RCC 7860 (cell line): ENCODE results near the gene NAV3.

ENCODE experiments used
- DNase-seq: peaks from one replicate; pipeline ENCODE4 v3.0.0-alpha.2; 2015; ENCODE audit warnings: low spot score
- FAIRE-seq: peaks from 2 replicates; lab custom pipeline; 2012; peaks lifted over from hg19 to GRCh38; lab: Jason Lieb, UNC

The NAV3 gene

DNA sequence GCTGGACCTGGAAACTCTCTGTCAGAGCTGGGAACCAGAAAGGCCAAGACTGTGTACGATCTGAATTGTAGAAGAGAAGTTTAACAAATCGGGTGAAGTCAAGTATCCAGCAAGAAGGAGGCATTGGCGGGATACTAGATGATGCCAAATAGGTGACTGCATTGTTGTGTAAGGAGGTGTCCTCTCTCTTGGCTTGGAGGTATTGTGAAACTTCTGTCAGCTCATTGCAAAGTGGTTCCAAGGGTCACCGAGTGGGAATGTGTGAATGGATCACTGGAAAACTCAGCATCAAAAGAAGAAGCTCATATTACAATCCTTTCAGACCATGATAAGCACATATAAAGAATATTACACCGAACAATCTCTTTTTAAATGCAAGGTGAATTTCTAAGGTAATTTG, 11.7 kb downstream of the NAV3 start:
- FAIRE-seq (no peak), DNase-seq (no peak)

DNA sequence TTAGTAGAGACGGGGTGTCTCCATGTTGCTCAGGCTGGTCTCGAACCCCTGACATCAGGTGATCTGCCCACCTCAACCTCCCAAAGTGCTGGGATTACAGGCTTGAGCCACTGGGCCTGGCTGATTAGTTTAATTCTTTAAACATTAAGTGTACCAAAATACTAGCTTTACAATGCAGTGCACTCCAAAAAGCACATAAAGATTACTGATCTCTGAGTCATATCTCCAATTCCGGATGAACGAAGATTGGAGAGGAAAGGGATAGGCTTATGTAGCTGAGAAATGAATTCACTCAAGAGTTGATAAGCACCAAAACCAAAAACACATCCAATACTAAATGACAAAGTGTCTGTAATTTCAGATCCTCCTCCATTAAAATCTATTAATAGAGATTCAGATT, 15.1 kb downstream of the NAV3 start:
- DNase-seq (no peak), FAIRE-seq (no peak)

DNA sequence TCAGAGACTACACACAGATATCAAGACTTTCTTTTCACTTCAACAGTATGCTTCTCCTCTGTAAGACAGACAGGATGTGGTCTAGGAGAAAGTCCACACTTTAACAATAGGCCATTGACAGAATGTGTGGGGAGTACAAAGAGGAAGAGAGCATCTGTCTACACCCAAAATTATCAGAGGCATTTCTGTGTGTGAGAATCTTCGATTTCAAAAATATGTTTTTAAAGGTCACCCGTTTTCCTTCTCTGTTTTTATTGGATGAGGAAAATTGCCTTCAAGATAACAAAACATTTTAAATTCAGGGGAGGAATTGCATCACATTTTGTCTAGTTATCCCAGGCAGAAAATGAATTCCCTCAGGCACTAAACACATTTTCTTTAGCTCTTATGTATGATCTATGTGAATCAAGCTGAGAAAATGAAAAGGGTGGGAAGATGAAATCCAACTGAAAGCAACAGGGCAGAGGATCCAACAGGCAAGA, 16.4 kb downstream of the NAV3 start:
- DNase-seq (no peak), FAIRE-seq (no peak)

DNA sequence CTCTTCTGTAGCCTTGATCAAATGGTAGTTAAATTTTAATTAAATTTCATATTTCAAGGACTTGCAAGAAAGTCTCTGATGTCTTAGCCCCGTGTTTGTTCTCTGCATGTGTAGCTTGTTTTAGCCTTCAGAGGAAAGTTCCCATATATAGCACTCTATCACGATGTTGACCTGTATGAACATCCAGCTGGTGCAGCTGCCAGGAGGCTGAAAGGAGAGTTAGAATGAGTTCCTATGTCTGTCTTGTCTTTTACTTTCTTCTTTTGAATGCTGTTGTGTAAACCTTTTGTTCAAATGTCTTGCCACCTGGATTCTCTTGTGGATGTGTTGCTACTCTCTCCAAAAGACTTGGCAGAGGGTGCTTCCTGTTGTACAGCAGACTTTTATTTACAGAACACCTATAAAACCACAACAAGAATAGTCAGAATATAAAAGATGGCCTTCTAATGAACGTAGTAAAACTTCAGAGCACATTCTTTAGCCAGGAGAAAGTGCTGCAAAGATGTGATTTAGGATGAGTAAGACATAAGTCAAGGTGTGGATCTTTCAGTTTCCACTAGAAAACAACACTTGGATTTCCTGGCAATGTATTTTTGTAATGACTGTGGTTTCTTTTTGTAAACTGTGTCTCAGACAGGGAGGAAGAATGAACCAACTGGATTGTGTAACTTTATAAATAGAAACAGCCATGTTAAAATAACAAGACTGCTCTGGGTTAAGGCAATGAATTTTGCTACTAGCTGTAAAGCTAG, 17.2 kb downstream of the NAV3 start:
- DNase-seq (peak; percentile 39), FAIRE-seq (no peak)

DNA sequence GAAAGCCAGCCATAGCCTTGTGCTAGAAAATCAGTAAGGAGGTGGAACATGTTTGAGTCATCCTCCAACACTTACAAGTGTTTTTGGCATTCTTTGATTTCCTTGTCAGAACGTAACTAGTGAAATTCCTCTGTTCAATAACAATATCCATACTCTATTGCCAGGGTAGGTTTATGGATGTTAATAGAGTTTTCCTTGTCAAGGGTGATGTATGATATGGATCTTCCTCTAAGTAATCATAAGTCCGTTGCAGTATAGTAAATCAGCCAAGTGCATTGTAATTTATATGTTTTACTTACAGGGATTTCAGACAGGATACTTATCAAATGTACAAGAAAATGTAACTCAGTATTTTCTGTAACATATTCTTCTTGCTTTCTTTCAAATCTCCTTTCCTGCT, 19.4 kb downstream of the NAV3 start:
- no peak for FAIRE-seq
- no peak for DNase-seq

DNA sequence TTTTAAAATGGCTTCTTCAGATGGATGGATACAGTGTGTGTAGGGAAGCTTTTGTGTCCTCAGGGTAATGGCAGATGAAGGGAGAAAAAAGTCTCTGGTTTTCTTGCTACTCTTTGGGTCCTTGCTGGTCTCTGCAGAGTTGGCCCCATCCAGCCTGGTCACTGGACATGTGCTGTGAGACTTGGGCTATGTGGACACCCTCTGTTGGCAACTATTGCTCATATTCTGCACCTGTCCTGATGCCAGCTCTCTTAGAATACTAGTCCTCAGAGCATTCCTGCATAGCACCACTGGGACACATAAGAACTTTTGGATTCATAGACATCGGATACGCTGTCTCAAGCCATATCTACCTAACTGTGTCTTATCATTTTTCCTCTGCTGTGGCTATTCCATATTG, 20.0 kb downstream of the NAV3 start:
- no peak for FAIRE-seq
- DNase-seq, result no peak

DNA sequence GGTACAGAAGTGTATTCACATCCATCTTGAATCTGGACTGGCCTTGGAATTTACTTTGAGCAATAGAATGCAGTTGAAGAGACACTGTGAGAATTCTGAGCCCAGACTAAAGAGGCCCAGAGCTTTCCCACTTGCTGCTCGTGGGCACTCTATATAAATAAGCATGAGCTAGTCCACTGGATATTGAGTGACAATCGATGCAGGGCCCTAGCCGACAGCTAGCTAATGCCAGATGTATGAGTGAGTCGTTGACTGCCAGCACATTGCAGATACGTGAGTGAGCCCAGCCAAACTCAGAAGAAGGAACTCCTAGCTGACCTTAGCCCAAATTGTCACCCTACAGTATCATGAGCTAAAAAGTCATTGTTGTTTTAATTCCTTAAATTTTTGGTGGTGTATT, 24.9 kb downstream of the NAV3 start:
- FAIRE-seq, result no peak

DNA sequence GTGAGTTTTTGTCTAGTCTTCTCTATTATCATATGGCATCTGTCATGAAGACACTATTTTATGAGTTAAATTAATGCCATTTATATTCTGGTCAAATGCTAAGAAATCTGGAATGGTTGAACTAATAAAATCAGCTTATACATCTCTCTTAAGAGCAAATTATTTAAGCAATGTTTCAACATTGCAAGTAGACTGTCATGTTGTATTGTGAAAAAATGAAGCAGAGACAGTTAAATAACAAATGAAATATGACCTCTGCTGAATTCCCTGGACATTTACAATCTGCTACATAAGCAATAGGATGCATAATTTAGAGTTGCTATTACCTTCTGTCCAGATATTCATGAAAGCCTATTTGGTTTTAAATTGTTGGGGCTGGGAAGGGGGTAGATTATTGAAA, 30.6 kb downstream of the NAV3 start:
- DNase-seq, result no peak
- no peak for FAIRE-seq

More for the DNA sequence above, 24.9 kb downstream of the NAV3 start:
- DNase-seq, result no peak

DNA sequence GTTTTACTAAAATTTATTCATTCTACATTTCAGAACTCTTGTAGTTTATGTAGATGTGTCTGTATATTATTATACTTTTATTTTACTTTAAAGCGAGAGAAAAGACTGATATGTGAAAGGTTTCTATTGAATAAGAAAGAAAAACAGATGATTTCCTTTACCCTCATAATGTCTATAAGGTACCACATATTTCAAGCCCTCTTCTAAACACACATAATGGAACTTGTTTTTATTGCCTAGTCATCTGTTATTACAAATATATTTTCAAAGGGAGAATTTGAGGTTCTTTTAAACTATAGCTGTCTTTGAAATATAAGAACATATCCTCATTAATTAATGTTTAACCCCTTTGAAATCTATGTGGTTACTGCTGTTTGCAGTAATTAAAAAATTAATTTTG, 34.5 kb downstream of the NAV3 start:
- DNase-seq, result no peak
- FAIRE-seq, result no peak

DNA sequence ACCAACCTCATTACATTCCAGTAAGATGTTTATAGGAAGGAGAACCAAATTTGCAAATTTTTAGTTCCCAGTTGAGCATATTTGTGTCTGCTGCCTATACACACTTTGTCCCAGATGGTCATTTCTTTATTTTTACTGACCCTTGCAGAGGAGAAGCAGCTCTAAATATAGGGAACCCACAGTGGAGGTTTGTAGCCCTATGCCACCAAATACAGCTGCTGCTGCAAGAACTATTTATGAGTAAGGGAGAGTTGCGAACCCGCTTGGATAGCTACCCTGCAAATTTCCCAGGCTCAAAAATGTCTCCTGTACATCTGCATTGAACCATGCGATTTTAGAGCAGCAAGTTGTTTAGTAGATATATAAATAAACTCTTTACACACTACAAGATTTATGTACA, 48.2 kb downstream of the NAV3 start:
- FAIRE-seq (no peak), DNase-seq (no peak)

DNA sequence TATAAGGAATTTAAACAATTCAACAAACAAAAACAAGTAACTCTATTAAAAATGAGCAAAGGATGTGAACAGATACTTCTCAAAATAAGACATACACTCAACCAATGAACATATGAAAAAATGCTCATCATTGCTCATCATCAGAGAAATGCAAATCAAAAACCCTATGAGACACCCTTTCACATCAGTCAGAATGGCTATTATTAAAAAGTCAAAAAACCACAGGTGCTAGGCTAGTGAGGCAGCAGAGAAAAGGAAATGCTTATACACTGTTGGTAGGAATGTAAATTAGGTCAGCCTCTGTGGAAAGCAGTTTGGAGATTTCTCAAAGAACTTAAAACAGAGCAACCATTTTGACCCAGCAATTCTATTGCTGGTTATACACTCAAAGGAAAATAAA, 52.0 kb downstream of the NAV3 start:
- DNase-seq (no peak), FAIRE-seq (no peak)

DNA sequence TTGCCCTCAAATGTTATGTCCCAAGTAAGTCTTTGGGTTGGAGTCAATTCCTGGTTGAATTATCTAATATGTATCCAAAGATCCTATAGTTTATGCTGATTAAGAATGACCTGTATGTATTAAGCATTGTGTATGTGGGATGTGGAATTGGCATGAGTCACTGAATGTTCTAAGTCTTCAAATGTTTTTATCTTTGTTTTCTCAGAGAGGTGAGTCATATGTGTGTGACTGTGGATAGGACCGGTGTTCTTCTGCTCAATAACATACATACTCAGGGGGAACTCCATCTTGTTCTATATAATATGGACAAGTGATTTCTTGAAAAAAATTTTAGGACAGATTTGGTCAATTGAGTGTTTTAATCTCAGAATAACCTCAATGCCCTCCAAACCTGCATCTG, 57.9 kb downstream of the NAV3 start:
- no peak for FAIRE-seq
- DNase-seq, result peak; percentile 36

DNA sequence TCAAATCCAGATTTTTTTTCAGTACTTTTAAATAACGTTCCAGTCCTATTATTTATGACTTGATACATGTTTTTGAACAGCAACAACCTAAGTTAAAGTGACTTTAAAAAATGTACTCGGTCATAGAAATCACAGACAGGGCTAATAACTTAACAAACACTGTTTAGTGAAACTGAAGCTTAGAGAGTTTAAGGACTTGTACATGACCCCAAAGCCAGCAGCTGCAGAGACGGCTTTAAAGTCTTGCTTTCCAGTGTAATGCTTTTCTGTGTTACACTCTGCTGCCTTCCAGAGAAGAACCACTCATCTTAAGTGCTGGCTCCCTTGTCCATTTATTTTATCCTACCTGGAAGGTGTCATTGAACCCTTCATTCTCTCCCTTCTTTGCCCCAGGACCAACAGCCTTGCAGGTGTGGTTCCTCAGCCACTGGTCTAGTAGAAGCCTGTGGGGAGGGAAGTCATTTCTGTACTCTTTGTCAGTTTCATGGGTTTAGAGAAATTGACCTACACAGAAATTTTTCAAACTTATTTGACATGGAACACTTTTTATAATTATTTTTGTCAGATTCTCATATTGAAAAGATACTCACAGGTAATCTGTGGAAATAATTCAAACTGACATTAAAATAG, 60.9 kb downstream of the NAV3 start:
- no peak for FAIRE-seq
- DNase-seq, result no peak

DNA sequence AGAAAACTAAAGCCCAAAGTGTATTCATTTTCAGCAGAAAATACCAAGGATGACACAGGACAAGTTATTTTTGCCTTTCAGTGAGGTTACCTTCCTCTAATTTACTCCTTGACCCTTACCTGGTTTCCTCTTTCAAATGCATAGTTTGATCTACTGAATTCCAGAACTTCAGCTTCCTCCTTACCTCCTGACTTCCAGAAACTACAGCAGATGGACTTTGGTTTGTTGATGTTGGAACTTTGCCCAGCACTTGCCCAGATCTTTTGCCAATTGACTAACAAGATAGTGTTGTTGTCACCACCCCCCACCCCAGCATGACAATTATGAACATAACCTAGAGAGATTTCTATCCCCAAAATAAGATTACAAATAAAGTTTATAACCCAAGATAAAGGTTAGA, 63.2 kb downstream of the NAV3 start:
- no peak for DNase-seq
- FAIRE-seq, result no peak

DNA sequence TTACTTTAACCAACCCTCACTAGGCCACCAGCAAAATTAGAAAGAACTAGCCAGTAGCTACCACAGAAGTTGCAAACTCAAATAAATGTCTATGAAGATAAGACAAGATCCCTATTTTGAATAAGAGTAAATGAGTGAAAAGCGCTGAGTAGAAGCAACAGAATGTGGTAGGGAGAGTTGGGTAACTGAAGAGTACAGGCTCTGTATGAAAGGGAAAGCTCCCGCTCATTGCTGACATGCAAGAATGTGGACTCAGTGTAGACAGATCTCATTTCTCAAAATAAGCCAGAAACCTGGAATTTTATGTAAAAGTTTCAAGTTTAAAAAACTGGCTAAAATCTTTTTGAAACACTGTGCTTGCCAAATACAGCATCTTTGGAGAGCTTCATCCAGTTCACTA, 63.9 kb downstream of the NAV3 start:
- no peak for FAIRE-seq
- no peak for DNase-seq

DNA sequence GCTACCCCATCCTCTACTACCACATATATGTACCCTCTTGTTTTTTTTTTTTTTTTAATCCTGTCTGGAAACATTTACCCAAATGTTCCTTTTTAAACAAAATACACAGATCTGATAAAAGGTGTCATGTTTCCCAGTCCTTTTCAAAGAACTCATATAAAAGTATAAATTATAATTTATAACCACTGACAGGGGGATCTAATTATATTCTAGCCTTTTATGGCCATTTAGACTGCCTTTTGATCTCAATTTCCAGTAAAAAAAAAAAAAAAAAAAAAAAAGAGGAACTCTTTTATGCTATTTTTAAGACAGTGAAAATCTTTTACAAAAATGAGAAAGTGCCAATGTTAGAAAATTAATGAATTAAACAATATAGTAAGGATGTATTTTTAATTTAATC, 65.0 kb downstream of the NAV3 start:
- no peak for FAIRE-seq
- DNase-seq, result no peak

DNA sequence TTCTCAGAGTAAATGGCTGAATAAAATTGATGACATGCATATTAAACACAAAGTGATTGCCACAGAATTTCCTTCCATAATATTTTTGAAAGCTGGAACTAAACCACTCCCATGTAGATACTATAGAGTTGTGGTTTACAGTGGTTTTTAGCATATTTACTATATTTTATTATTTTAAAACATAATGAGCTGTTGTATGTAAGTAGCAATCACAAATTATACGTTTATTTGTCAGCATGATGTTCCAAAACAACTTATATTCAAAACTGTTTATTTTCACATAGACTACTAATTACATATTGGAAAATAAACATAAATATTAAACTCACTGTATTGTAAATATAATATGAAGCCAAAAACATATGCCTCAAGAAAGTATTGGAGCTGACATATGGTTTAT, 77.2 kb downstream of the NAV3 start:
- FAIRE-seq (no peak), DNase-seq (no peak)

DNA sequence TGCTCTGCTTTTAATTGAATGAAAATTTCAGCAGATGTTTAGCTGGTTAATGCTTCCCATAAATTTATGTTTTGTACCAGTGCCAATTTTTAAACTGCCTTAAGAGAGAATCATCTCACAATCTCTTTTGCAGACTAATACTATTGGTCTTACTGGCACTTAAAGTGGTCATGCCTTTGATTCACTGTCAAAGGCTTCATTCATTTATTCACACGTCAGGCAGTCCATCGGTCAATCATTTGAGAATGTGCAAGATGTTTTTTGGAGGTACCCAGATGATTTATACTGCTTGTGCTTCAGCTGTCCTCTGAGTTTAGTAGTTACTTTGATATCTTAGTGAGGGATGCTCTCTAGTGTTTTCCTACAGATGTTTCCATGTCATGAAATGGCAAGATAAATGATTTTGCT, 83.4 kb downstream of the NAV3 start:
- DNase-seq (no peak), FAIRE-seq (no peak)

DNA sequence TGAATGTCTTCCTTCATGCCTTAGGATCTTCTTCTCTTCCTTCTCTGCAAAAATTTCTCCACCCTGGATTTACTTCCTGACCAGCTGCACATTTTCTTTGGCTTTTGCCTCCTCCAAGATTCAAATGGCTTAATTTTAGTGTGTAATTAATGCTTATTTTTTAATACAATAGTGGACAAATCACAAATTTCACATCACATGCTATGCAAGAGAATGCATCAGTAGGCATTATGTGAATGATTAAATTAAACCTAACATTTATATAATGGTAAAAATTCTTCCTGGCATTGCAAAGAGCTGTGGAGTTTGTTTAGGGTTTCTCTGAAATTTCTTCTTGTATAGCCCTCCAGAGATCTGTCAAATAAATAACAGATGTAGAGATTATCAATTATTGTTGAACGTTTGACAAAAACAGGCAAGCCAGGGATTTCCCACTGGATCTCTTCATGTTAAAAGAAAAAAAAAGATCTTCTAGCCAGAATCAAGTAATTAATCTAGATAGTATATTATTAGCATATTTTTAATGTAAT, 84.4 kb downstream of the NAV3 start:
- DNase-seq (no peak), FAIRE-seq (no peak)

DNA sequence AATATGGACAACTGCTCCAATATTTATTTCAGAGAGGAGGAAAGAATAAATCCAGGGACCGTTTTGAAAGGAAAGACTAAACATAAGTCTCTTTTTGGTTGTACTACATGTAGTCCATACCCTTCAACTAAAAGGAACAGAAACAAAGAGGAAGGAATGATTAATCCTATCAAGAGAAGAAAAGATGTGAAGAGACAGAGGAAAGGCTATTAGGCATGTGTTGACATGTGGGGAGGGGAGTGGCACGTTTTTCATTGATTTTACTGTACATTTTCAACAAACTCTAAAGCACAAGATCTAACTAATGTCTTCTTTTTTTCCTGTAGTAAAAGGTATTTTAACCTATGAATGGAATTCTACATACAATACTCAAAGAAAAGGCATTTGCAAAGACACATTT, 85.6 kb downstream of the NAV3 start:
- no peak for FAIRE-seq
- DNase-seq, result no peak

DNA sequence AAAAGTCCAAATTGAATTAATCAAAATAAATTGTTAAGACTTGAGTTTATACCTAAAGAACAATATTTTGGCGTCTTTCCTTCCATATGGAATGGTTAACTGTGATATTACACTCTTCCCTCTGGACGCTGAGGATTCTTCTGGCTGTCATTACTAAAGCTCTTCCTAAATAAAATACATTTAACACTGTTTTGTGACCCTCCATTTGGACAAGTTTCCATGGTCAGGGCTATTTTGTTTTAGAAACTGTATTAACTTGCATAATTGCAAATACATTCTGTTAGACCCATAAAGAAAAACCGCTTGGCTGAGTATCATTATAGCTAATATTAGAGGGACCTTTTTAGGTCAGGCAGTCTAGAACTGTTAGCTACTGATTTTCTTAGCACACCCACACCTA, 87.4 kb downstream of the NAV3 start:
- no peak for FAIRE-seq
- DNase-seq, result no peak

DNA sequence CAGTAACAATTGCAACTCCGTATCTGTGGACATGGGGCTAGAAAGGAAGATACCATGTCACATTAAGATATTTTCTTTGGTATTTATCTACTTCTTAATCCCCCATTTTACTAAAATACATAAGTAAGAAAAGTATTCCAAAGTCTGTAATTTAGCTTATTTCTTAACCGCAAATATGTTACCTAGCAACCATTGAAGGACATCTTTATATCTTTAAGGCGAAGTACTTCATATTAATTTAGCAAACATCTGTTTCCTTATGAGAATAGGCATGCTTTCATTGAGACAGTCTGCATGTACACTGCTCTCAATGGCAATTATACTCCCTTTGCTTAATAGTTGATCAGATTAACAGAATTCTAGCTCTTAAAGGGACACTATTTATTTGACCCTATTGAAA, 88.8 kb downstream of the NAV3 start:
- FAIRE-seq (no peak), DNase-seq (no peak)

DNA sequence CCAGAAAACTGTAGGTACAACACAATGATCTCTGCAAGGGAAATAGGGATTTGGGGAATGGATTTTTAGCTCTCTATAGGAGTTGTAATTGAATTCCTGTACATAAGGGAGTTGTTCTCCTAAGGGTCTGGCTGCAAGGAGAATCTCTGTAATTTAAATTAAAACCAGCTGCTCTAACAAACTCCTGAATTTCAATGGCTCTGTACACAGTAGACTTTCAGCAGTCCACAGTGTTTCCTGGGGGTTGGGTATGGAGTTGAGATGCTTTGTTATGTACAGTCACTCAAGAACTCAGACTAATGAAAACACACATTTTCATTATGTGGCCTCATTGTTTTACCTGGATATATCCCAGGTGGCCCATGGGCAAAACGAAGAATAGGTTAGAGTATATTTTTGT, 93.2 kb downstream of the NAV3 start:
- no peak for DNase-seq

More for the DNA sequence above, 93.2 kb downstream of the NAV3 start:
- no peak for FAIRE-seq
